Gastrocnemius medialis (tissue), 4 donors: Measurements from ENCODE around the gene STAT5A. TPM values are rescaled to one million over a fixed set of nuclear protein-coding genes. Genes with fewer than 3 reads are reported as not detected.
A peak's percentile ranks its signal among the peaks of the same experiment; 100 is the strongest.

Experiments
- ATAC-seq, 2 donors: fragments of 150-250 bp; one replicate each; pipeline ENCODE4 v1.9.1; 2016
- DNase-seq, 2 donors: peaks; one replicate each; pipeline ENCODE4 v3.0.0-alpha.2; 2019
- H3K27ac ChIP-seq, 4 donors: fragments of 200-600 bp; sonication (generic); 1 replicate in 1 of 4; 2 replicates in 3 of 4; pipeline ENCODE4 v1.5.1; 2016 to 2018; ENCODE audit warnings: mild to moderate bottlenecking in 2 of 4, moderate library complexity in 1 of 4
- H3K27me3 ChIP-seq, 3 donors: fragments of 200-600 bp; sonication (generic) in 2 of 3; 1 replicate in 1 of 3; 2 replicates in 2 of 3; pipeline versions ENCODE4 v1.5.1 to v1.6.0; 2016 to 2019; ENCODE audit warnings: mild to moderate bottlenecking in 1 of 3, moderate library complexity in 1 of 3
- H3K36me3 ChIP-seq, 2 donors: fragments of 200-600 bp; sonication (generic) in 1 of 2; one replicate each; pipeline ENCODE4 v1.5.1; 2017 to 2018
- H3K4me1 ChIP-seq, 2 donors: fragments of 200-600 bp; sonication (generic) in 1 of 2; one replicate each; pipeline ENCODE4 v1.5.1; 2016 to 2017; ENCODE audit warnings: mild to moderate bottlenecking in 2 of 2
- H3K4me3 ChIP-seq, 4 donors: fragments of 200-600 bp; sonication (generic) in 3 of 4; 1 replicate in 1 of 4; 2 replicates in 3 of 4; pipeline ENCODE4 v1.5.1; 2016 to 2019; ENCODE audit warnings: mild to moderate bottlenecking in 2 of 4
- H3K9me3 ChIP-seq, 3 donors: fragments of 200-600 bp; sonication (generic) in 2 of 3; 1 replicate in 1 of 3; 2 replicates in 2 of 3; pipeline ENCODE4 v1.5.1; 2016 to 2019
- CTCF ChIP-seq, 5 experiments: fragments of 450-650 bp in 3 of 5; fragments of 200-600 bp in 2 of 5; sonication (generic) in 2 of 5; IDR thresholded peaks in 4 of 5; conservative IDR thresholded peaks in 1 of 5; 1 replicate in 4 of 5; 2 replicates in 1 of 5; pipeline ENCODE4 v1.5.1; 2016 to 2019; ENCODE audit warnings: antibody characterized with exemption in 5 of 5, mild to moderate bottlenecking in 3 of 5, moderate library complexity in 3 of 5
- POLR2A ChIP-seq, 2 donors: fragments of 450-650 bp; IDR thresholded peaks; one replicate each; pipeline ENCODE4 v1.6.1; 2017; ENCODE audit warnings: antibody characterized with exemption in 2 of 2, mild to moderate bottlenecking in 2 of 2, moderate library complexity in 2 of 2
- in situ Hi-C, 4 donors: fragments of 200-750 bp; cut with MboI; loops; one replicate each; pipeline versions ENCODE4 v1.15.0 to v1.8.0; 2017; ENCODE audit warnings: low sequenced_read_pairs in 4 of 4
- intact Hi-C: fragments of 100-400 bp; cut with DNase I; formaldehyde crosslinking; loops from one replicate; pipeline ENCODE4 v1.15.1; 2023; ENCODE audit warnings: low total_unique reads
- total RNA-seq, 4 donors: library from RNA; depleted of rRNA; stranded (reverse); fragments of >200 nt; gene quantifications; one replicate each; pipeline versions ENCODE4 v1.1.0 to v1.2.3, GENCODE V29; 2016

Gene STAT5A
- total RNA-seq, 4 donors from 2014 or later = 36.0 to 87.0 (median 60.7) TPM

GRCh38 chr17:42276609-42277341, 11.5 kb upstream of the STAT5A start:
- H3K27ac ChIP-seq = peak overlapping the region; percentile 89 to 94 (median 90)
- ATAC-seq (peak; percentile 25 to 43), DNase-seq (peak; percentile 44 to 74)
- in situ Hi-C loops = no loop called here
- H3K36me3 ChIP-seq = no peaks in the 10 kb centered on the region
- intact Hi-C loops = loop anchor here (5.0 kb wide), 1 partner anchor 64 kb away; no protein-coding TSS in a partner anchor
- H3K4me1 ChIP-seq = peaks cover 31 to 43% of the 10 kb centered on the region in 2 donors
- no peaks in the 10 kb centered on the region for H3K9me3 ChIP-seq
- peak overlapping the region; percentile 64 to 96 (median 82) for H3K4me3 ChIP-seq
- TF ChIP-seq CTCF (IDR thresholded peaks at IDR 0.05 in 4 of 5, conservative IDR thresholded peaks at IDR 0.05 in 1 of 5) = no peak
- no peak for TF ChIP-seq POLR2A (IDR thresholded peaks at IDR 0.05)
- no peaks in the 10 kb centered on the region for H3K27me3 ChIP-seq

- Histone ChIP-seq H3K4me3 (peak overlapping the region; percentile 64 to 96 (median 82)), H3K9me3 (no peaks in the 10 kb centered on the region), H3K27me3 (no peaks in the 10 kb centered on the region), H3K36me3 (no peaks in the 10 kb centered on the region), H3K27ac (peak overlapping the region; percentile 89 to 94 (median 90)), H3K4me1 (peaks cover 25 to 38% of the 10 kb centered on the region in 2 donors)
- intact Hi-C loops (loop anchor here (5.0 kb wide), 1 partner anchor 65 kb away; no protein-coding TSS in a partner anchor), in situ Hi-C loops (no loop called here)
- TF ChIP-seq CTCF (IDR thresholded peaks at IDR 0.05 in 4 of 5, conservative IDR thresholded peaks at IDR 0.05 in 1 of 5) (no peak), POLR2A (IDR thresholded peaks at IDR 0.05) (no peak)
- ATAC-seq (peak; percentile 5 to 21), DNase-seq (peak in 1 of 2 donors; percentile 47)
Observed at GRCh38 chr17:42277342-42277712, 11.0 kb upstream of the STAT5A start.

- no peaks in the 10 kb centered on the region for H3K9me3 ChIP-seq
- no peaks in the 10 kb centered on the region for H3K36me3 ChIP-seq
- intact Hi-C loops (loop anchor here (5.0 kb wide), 1 partner anchor 68 kb away; no protein-coding TSS in a partner anchor), in situ Hi-C loops (no loop called here)
- peak overlapping the region in 3 of 4 donors; percentile 28 to 70 (median 61) for H3K27ac ChIP-seq
- H3K27me3 ChIP-seq = no peaks in the 10 kb centered on the region
- no peak overlapping the region for H3K4me3 ChIP-seq
- peak; percentile 34 to 41 for ATAC-seq
- H3K4me1 ChIP-seq = peaks cover 5 to 18% of the 10 kb centered on the region in 2 donors
- TF ChIP-seq POLR2A (IDR thresholded peaks at IDR 0.05) (peak in 1 of 2 donors; percentile 30), CTCF (IDR thresholded peaks at IDR 0.05 in 4 of 5, conservative IDR thresholded peaks at IDR 0.05 in 1 of 5) (no peak)
- peak; percentile 49 to 74 for DNase-seq
Observed at GRCh38 chr17:42279776-42280630, 8.3 kb upstream of the STAT5A start.

- in situ Hi-C loops (no loop called here), intact Hi-C loops (no loop called here)
- no peak for TF ChIP-seq CTCF (IDR thresholded peaks at IDR 0.05 in 4 of 5, conservative IDR thresholded peaks at IDR 0.05 in 1 of 5)
- TF ChIP-seq POLR2A (IDR thresholded peaks at IDR 0.05) = no peak
- H3K4me1 ChIP-seq = peaks cover 0 to 16% of the 10 kb centered on the region in 2 donors
- no peak for DNase-seq
- H3K36me3 ChIP-seq = no peaks in the 10 kb centered on the region
- H3K27me3 ChIP-seq = no peaks in the 10 kb centered on the region
- ATAC-seq = no peak
- H3K27ac ChIP-seq = no peak overlapping the region
- H3K4me3 ChIP-seq = no peak overlapping the region
- H3K9me3 ChIP-seq = no peaks in the 10 kb centered on the region
Observed at GRCh38 chr17:42281571-42282096, 6.7 kb upstream of the STAT5A start.
